Measurements from ENCODE around the gene COL1A1.

COL1A1 gene

DNA sequence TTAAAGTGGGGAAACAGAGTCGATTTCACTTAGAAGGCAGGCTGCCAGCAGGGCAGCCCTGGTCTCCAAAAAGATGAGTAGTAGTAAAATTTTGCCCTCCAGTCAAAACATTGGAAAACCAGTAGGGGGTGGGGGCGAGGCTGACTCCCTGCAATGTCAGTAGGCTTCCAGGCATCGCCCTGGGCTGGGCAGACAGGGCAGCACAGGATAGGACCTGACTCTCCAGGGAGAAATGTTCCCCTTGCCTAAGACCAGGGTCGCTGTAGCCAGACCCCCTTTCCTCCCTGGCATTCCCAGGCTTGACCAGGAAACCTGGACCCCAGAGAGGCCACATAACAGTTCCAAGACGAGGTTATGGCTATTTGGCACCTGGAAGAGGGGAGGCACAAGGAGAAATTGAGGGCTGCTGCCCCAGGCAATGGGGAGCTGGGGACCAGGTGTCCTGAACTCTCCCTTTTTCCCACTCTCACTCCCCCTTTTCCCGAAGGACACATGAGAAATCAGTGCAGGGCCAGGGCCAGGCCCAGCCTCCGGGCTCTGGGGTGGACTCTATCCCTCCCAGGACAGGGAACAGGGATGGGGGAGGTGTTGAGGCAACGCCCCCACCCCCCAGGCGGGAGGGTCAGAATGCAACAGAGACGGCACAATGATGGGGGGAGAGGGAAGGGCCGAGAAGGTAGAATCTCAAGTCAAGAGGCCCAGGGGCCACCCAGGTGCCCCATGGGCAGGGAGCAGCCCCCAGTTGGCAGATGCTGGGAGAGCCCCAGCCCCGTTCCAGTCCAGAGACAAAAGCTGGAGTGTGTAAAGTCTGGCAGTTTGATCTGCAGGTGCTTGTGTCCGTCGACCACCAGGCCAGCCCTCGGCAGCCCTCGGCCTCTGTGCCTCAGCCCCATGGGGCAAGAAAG, 67.0 kb downstream of the COL1A1 start:
- Histone ChIP-seq H3K36me3 (ENCODE audit: control insufficient read depth, low read depth, low read length) (peaks cover 13% of the 10 kb centered on the region), H3K27ac (ENCODE audit: low read length) (no peak overlapping the region)

DNA sequence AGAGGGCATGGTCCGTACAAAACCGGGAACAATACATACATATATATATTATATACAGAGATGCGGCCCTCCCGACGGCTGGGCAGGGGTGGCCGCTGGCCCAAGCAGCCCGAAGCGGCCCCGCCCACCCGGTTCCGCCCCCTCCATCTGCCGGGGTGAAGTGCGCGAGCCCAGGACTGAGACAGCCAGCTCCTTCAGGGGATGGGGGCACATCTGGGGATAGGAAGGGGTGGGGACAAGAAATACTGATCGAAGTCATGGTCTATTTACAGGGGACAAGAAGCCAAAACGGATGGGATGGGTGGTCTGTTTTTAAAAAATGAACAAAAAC, 67.7 kb downstream of the COL1A1 start:
- Histone ChIP-seq H3K36me3 (ENCODE audit: control insufficient read depth, low read depth, low read length) (peaks cover 6% of the 10 kb centered on the region), H3K27ac (ENCODE audit: low read length) (no peak overlapping the region), H3K9me3 (ENCODE audit: control insufficient read depth, low read depth, low read length) (no peaks in the 10 kb centered on the region), H3K4me3 (ENCODE audit: low read length) (no peak overlapping the region), H3K27me3 (ENCODE audit: control insufficient read depth, insufficient read depth, low read length) (peaks cover 17% of the 10 kb centered on the region), H3K9ac (ENCODE audit: low read length) (no peak overlapping the region), H3K4me1 (ENCODE audit: control insufficient read depth, low read depth, low read length) (peaks cover 21% of the 10 kb centered on the region)

More for the DNA sequence above, 67.0 kb downstream of the COL1A1 start:
- Histone ChIP-seq H3K27me3 (ENCODE audit: control insufficient read depth, insufficient read depth, low read length) (peaks cover 17% of the 10 kb centered on the region), H3K4me3 (ENCODE audit: low read length) (no peak overlapping the region), H3K9ac (ENCODE audit: low read length) (no peak overlapping the region), H3K9me3 (ENCODE audit: control insufficient read depth, low read depth, low read length) (no peaks in the 10 kb centered on the region), H3K4me1 (ENCODE audit: control insufficient read depth, low read depth, low read length) (peaks cover 21% of the 10 kb centered on the region)

Data from iPS-18a (cell line).